HEK293 (cell line): ENCODE measurements around the gene ZNF532.
"Not testable (repeated sequence)": the region's sequence is repeated elsewhere in the genome, so short reads cannot be mapped to it uniquely, and the experiment has no call there.

Experiments used
- CTCF ChIA-PET: fragments of 350-600 bp; formaldehyde crosslinking; extraction: SDS; loops from one replicate; lab custom pipeline; 2021; ENCODE audit warnings: antibody characterized with exemption; lab: Yijun Ruan, JAX
- POLR2A ChIA-PET: fragments of 300-600 bp; formaldehyde crosslinking; extraction: SDS; loops from one replicate; lab custom pipeline; 2020; ENCODE audit warnings: antibody characterized with exemption, inconsistent platforms; lab: Yijun Ruan, JAX
- H3K27ac ChIP-seq: fragments of 200-500 bp; sonication (Bioruptor generic); 2 replicates; pipeline ENCODE4 v1.5.1; 2014; ENCODE audit warnings: low read depth, low read length, control low read depth, inconsistent platforms; ENCODE audit errors: extremely low read depth
- H3K36me3 ChIP-seq, 2 experiments: fragments of 200-500 bp in 1 of 2; sonication (Bioruptor generic) in 1 of 2; 1 replicate in 1 of 2; 2 replicates in 1 of 2; pipeline ENCODE4 v1.5.1; 2014 to 2017; ENCODE audit warnings: inconsistent platforms in 2 of 2, low read length in 2 of 2; ENCODE audit not compliant: control insufficient read depth in 2 of 2, insufficient read depth in 1 of 2
- H3K4me1 ChIP-seq: fragments of 200-500 bp; sonication (Bioruptor generic); 2 replicates; pipeline ENCODE4 v1.5.1; 2014; ENCODE audit warnings: mild to moderate bottlenecking, low read length, inconsistent platforms; ENCODE audit not compliant: control insufficient read depth, insufficient read depth
- H3K4me3 ChIP-seq: 2 replicates; pipeline ENCODE4 v1.5.1; 2011; ENCODE audit warnings: low read depth, mild to moderate bottlenecking, control low read depth, low read length, moderate library complexity
- H3K9me3 ChIP-seq: fragments of 200-500 bp; sonication (Bioruptor generic); 2 replicates; pipeline ENCODE4 v1.5.1; 2014; ENCODE audit warnings: low read depth, low read length, inconsistent platforms; ENCODE audit not compliant: control insufficient read depth, insufficient read depth
- AEBP2 ChIP-seq: fragments of 450-650 bp; formaldehyde crosslinking; IDR thresholded peaks from 2 replicates; pipeline ENCODE4 v1.5.1; 2016; ENCODE audit warnings: missing biosample characterization, missing genetic modification characterization, borderline replicate concordance
- HOXD13 ChIP-seq: sonication (generic); formaldehyde crosslinking; IDR thresholded peaks from 2 replicates; pipeline ENCODE4 v1.8.0; 2022; ENCODE audit warnings: missing genetic modification reagents, borderline replicate concordance
- SCRT1 ChIP-seq: fragments of 450-650 bp; formaldehyde crosslinking; IDR thresholded peaks from 2 replicates; pipeline ENCODE4 v1.5.1; 2016; ENCODE audit warnings: missing biosample characterization, missing genetic modification characterization, borderline replicate concordance
- TRIM28 ChIP-seq: IDR thresholded peaks from 2 replicates; pipeline ENCODE4 v1.6.1; 2011; ENCODE audit warnings: low read length, control low read depth, borderline replicate concordance
- WT1 ChIP-seq: fragments of 450-650 bp; formaldehyde crosslinking; IDR thresholded peaks from 2 replicates; pipeline ENCODE4 v1.5.1; 2016; ENCODE audit warnings: missing biosample characterization, missing genetic modification characterization
- ZBTB26 ChIP-seq: fragments of 450-650 bp; formaldehyde crosslinking; optimal IDR thresholded peaks from 2 replicates; pipeline ENCODE3; 2016; ENCODE audit warnings: missing biosample characterization, mild to moderate bottlenecking, missing genetic modification characterization
- ZFP3 ChIP-seq: fragments of 450-650 bp; formaldehyde crosslinking; IDR thresholded peaks from 2 replicates; pipeline ENCODE4 v1.5.1; 2016; ENCODE audit warnings: low read depth, missing biosample characterization, missing genetic modification characterization
- ZNF146 ChIP-seq: fragments of 450-650 bp; formaldehyde crosslinking; IDR thresholded peaks from 2 replicates; pipeline ENCODE4 v1.5.1; 2016; ENCODE audit warnings: missing biosample characterization, missing genetic modification characterization
- ZNF157 ChIP-seq: fragments of 450-650 bp; formaldehyde crosslinking; IDR thresholded peaks from 2 replicates; pipeline ENCODE4 v1.5.1; 2016; ENCODE audit warnings: missing biosample characterization, missing genetic modification characterization
- ZNF16 ChIP-seq: fragments of 450-650 bp; formaldehyde crosslinking; IDR thresholded peaks from 2 replicates; pipeline ENCODE4 v1.5.1; 2016; ENCODE audit warnings: low read depth, missing biosample characterization, missing genetic modification characterization
- ZNF221 ChIP-seq: fragments of 450-650 bp; formaldehyde crosslinking; IDR thresholded peaks from 2 replicates; pipeline ENCODE4 v1.5.1; 2017; ENCODE audit warnings: missing biosample characterization, missing genetic modification characterization, borderline replicate concordance
- ZNF292 ChIP-seq: fragments of 450-650 bp; formaldehyde crosslinking; IDR thresholded peaks from 2 replicates; pipeline ENCODE4 v1.5.1; 2016; ENCODE audit warnings: low read depth, missing biosample characterization, missing genetic modification characterization, borderline replicate concordance
- ZNF335 ChIP-seq: fragments of 450-650 bp; formaldehyde crosslinking; conservative IDR thresholded peaks from 2 replicates; pipeline ENCODE4 v1.5.1; 2016; ENCODE audit warnings: missing biosample characterization, missing genetic modification characterization
- ZNF416 ChIP-seq: fragments of 450-650 bp; formaldehyde crosslinking; IDR thresholded peaks from 2 replicates; pipeline ENCODE4 v1.5.1; 2016; ENCODE audit warnings: missing biosample characterization, missing genetic modification characterization
- ZNF433 ChIP-seq: fragments of 450-650 bp; formaldehyde crosslinking; IDR thresholded peaks from 2 replicates; pipeline ENCODE4 v1.5.1; 2016; ENCODE audit warnings: missing biosample characterization, missing genetic modification characterization, low read depth
- ZNF529 ChIP-seq: fragments of 450-650 bp; formaldehyde crosslinking; IDR thresholded peaks from 2 replicates; pipeline ENCODE4 v1.5.1; 2017; ENCODE audit warnings: missing genetic modification characterization, missing biosample characterization; ENCODE audit not compliant: insufficient replicate concordance
- ZNF558 ChIP-seq: fragments of 450-650 bp; formaldehyde crosslinking; IDR thresholded peaks from 2 replicates; pipeline ENCODE4 v1.5.1; 2016; ENCODE audit warnings: missing biosample characterization, missing genetic modification characterization
- ZNF585B ChIP-seq: fragments of 450-650 bp; formaldehyde crosslinking; IDR thresholded peaks from 2 replicates; pipeline ENCODE4 v1.5.1; 2016; ENCODE audit warnings: missing biosample characterization, missing genetic modification characterization
- ZNF76 ChIP-seq: fragments of 450-650 bp; formaldehyde crosslinking; IDR thresholded peaks from 2 replicates; pipeline ENCODE4; 2016; ENCODE audit warnings: low read depth, missing biosample characterization, missing genetic modification characterization, borderline replicate concordance
- ZNF843 ChIP-seq: fragments of 450-650 bp; formaldehyde crosslinking; IDR thresholded peaks from 2 replicates; pipeline ENCODE4 v1.5.1; 2016; ENCODE audit warnings: missing biosample characterization, missing genetic modification characterization
- TF ChIP-seq, protein P1 (sequence below): fragments of 450-650 bp; formaldehyde crosslinking; IDR thresholded peaks from 2 replicates; pipeline ENCODE4 v1.5.1; 2016; ENCODE audit warnings: missing biosample characterization, missing genetic modification characterization
- TF ChIP-seq, protein P2 (sequence below): fragments of 450-650 bp; formaldehyde crosslinking; IDR thresholded peaks from 2 replicates; pipeline ENCODE4 v1.5.1; 2016; ENCODE audit warnings: missing biosample characterization, missing genetic modification characterization

The ZNF532 gene

DNA sequence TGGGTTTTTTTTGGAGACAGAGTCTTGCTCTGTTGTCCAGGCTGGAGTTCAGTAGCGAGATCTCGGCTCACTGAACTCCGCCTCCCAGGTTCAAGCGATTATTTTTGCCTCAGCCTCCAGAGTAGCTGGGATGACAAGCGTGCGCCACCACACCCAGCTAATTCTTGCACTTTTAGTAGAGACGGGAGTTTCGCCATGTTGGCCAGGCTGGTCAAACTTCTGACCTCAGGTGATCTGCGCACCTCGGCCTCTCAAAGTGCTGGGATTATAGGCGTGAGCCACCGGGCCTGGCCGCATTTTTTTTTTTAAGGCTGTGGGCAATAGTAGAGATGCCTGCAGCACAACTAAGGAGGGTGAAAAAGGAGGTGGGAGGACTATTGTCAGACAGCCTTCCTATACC, 41.7 kb upstream of the ZNF532 start:
- H3K4me3 ChIP-seq, result no peak overlapping the region
- TF ChIP-seq ZNF416 (tag by site-specific recombination) (no peak), ZNF76 (tag by site-specific recombination) (no peak), ZNF843 (no peak), ZNF16 (tag by site-specific recombination) (no peak), ZBTB26 (tag by site-specific recombination) (no peak), ZNF529 (tag by site-specific recombination) (no peak), ZNF146 (tag by site-specific recombination) (no peak), ZNF585B (no peak), ZNF433 (no peak), ZNF157 (tag by site-specific recombination) (no peak), AEBP2 (tag by site-specific recombination) (no peak), ZNF221 (no peak), TRIM28 (no peak), ZNF558 (tag by site-specific recombination) (no peak), ZNF292 (tag by site-specific recombination) (no peak), SCRT1 (tag by site-specific recombination) (no peak)
- TF ChIP-seq, protein P1, sequence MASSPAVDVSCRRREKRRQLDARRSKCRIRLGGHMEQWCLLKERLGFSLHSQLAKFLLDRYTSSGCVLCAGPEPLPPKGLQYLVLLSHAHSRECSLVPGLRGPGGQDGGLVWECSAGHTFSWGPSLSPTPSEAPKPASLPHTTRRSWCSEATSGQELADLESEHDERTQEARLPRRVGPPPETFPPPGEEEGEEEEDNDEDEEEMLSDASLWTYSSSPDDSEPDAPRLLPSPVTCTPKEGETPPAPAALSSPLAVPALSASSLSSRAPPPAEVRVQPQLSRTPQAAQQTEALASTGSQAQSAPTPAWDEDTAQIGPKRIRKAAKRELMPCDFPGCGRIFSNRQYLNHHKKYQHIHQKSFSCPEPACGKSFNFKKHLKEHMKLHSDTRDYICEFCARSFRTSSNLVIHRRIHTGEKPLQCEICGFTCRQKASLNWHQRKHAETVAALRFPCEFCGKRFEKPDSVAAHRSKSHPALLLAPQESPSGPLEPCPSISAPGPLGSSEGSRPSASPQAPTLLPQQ (tag by site-specific recombination), result no peak
- TF ChIP-seq, protein P2, sequence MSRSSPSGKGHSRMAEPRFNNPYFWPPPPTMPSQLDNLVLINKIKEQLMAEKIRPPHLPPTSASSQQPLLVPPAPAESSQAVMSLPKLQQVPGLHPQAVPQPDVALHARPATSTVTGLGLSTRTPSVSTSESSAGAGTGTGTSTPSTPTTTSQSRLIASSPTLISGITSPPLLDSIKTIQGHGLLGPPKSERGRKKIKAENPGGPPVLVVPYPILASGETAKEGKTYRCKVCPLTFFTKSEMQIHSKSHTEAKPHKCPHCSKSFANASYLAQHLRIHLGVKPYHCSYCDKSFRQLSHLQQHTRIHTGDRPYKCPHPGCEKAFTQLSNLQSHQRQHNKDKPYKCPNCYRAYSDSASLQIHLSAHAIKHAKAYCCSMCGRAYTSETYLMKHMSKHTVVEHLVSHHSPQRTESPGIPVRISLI (tag by site-specific recombination), result no peak
- TF ChIP-seq, all 188 proteins: peak for 0
- Histone ChIP-seq H3K36me3 (no peaks in the 10 kb centered on the region), H3K9me3 (no peaks in the 10 kb centered on the region), H3K4me1 (no peaks in the 10 kb centered on the region), H3K27ac (no peak overlapping the region)
- ChIA-PET CTCF (no interaction called here), POLR2A (no interaction called here)

DNA sequence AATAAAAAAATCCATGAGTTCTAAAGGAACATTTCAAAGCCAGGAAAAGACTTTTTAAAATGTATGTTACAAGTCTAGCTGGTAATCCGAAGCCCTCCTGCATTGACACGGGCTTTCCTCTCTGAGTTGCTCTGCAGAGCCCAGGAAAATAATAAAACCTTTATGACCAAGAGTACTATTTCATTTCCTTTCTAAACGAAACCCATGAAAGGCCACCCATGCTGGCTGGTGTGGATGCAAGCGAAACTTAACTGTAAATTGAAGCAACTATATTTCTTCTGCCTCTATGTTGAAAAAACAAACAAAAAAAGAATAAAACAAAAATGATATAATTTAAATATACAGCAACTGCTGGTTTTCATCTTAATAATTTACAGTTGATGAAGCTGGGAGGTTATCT, 41.3 kb upstream of the ZNF532 start:
- CTCF ChIA-PET, result interaction anchor here (0.8 kb wide), 1 partner anchor 42 kb away, joined by 3 read pairs; no protein-coding TSS in a partner anchor
- H3K27ac ChIP-seq, result no peak overlapping the region
- H3K4me1 ChIP-seq, result no peaks in the 10 kb centered on the region
- POLR2A ChIA-PET, result interaction anchor here (0.7 kb wide), 1 partner anchor 25 kb away, joined by 5 read pairs; no protein-coding TSS in a partner anchor
- no peaks in the 10 kb centered on the region for H3K36me3 ChIP-seq
- TF ChIP-seq HOXD13 (CRISPR knock-in tag) (no peak), WT1 (tag by site-specific recombination) (no peak), ZFP3 (no peak), ZNF335 (no peak)
- no peaks in the 10 kb centered on the region for H3K9me3 ChIP-seq
- H3K4me3 ChIP-seq, result no peak overlapping the region

- H3K4me1 ChIP-seq, POLR2A ChIA-PET, H3K36me3 ChIP-seq, H3K4me3 ChIP-seq, H3K9me3 ChIP-seq, CTCF ChIA-PET, H3K27ac ChIP-seq: not testable (repeated sequence)
Measured at GRCh38 chr18:58826926-58827325, 37.8 kb upstream of the ZNF532 start.
